ENCODE measurements around the gene C1orf105.

Gene C1orf105

DNA sequence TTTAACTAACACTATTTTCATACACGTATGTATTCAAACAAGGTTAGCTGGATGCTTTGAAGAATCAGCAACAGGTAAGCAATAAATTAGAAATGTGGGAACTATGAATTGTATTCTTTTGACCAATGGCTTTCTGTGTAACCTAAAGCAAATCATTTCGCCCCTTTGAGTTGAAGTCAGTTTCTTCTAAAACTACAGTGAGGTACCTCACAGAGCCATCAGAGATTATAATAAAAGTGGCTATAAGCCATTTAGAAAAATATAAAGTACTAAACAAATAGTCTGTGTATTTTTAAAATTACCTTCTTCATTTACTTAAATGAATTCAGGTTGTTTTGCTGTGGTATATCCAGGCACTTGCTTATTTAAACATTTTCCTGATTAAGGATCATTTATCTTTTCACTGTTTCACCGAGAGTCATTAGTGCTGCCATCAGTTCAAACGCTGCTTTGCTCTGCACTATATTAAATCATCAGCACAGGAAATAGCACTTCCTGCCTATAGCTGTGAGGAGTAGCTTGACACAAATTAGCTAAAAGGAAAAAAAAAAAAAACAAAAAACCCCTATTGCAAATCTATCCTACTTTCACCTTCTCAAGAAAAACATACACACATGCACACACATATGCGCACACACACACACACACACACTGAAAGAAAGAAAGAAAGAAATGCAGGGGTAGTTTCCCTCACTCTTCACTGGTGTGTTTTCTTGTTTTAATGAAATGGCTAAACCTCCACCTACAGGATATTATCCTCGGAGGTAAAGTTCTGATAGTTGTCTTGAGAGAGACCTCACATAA, 39.8 kb upstream of the C1orf105 start:
- H3K4me3 ChIP-seq (ENCODE audit: low read depth, low read length), result no peak overlapping the region
- TF ChIP-seq, protein P1, sequence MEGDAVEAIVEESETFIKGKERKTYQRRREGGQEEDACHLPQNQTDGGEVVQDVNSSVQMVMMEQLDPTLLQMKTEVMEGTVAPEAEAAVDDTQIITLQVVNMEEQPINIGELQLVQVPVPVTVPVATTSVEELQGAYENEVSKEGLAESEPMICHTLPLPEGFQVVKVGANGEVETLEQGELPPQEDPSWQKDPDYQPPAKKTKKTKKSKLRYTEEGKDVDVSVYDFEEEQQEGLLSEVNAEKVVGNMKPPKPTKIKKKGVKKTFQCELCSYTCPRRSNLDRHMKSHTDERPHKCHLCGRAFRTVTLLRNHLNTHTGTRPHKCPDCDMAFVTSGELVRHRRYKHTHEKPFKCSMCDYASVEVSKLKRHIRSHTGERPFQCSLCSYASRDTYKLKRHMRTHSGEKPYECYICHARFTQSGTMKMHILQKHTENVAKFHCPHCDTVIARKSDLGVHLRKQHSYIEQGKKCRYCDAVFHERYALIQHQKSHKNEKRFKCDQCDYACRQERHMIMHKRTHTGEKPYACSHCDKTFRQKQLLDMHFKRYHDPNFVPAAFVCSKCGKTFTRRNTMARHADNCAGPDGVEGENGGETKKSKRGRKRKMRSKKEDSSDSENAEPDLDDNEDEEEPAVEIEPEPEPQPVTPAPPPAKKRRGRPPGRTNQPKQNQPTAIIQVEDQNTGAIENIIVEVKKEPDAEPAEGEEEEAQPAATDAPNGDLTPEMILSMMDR (IDR thresholded peaks at IDR 0.05; ENCODE audit: low read depth, low read length), result no peak

DNA sequence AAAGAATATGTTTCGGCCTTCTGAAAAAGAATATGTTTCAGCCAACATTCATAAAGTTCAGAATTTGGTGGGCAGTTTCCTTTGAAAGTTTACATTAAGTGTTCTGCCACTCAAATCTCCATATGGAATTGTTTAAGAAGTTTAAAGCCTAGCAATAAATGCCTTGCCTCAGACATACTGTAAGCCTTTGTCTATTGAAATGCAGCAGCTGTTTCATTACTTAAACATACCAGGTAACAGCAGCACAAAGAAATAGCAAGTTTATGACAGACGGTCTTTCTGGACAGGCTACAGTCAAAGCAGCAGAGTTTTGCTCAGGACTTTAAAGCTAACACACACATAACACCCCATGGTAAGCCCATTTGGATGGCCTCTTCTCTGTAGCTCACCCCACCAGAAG, 38.5 kb upstream of the C1orf105 start:
- TF ChIP-seq, protein P1 (IDR thresholded peaks at IDR 0.05; ENCODE audit: low read depth, low read length), result no peak
- H3K4me3 ChIP-seq (ENCODE audit: low read depth, low read length), result no peak overlapping the region

DNA sequence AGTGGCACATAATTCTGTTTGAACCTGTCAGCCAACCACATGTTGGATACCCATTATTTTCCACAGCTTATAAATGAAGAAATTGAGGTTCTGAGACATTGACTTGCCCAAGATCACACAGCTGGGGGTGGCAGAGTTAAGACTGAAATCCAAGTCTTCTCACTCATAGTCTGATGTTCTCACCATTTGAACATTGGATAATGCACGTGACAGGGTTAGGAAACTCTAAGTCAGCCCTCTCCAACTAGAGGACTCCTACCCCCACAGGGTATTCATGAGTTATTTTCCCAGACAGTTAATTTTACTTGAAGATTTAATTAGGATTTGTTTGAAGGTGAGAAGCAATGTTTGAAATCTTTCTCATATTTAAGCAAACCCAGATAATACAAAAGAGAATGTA, 38.1 kb upstream of the C1orf105 start:
- TF ChIP-seq, protein P1 (IDR thresholded peaks at IDR 0.05; ENCODE audit: low read depth, low read length), result no peak
- no peak overlapping the region for H3K4me3 ChIP-seq (ENCODE audit: low read depth, low read length)

DNA sequence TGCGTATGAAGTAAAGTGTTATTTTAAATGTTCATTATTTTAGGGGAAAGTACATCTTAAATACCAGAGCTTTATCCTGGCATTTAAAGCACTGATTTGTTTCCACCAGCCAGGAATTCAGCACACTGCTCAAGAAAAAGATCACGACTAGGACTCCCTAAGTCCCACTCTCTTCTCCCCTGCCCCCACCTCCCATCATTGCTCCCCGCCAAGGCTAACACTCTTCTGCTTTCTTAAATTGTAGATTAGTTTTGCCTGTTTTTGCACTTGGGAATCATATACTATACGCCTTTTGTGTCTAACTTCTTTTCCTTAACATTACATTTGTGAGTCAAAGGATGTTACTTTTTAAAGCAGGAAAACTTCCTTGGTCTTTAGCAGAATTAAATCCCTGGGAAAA, 37.5 kb upstream of the C1orf105 start:
- TF ChIP-seq, protein P1 (IDR thresholded peaks at IDR 0.05; ENCODE audit: low read depth, low read length), result no peak
- no peak overlapping the region for H3K4me3 ChIP-seq (ENCODE audit: low read depth, low read length)

DNA sequence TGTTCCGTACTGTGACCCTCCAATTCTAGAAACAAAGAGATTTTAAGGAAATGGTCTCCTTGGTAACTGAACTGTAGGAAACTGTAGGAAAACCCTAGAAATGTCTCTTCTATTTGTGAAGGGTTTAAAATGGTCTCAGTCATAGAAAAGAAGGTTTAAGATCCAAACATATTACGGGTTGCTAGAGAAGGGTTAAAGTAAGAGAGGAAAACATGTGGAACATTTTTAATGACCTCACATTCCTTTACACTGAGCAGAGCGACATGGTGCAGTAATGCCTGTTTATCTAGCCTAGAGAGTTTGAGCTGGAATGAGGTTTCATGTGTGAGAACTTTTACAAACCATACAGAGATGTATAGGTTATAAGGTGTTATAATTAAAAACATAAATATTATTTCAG, 36.9 kb upstream of the C1orf105 start:
- TF ChIP-seq, protein P1 (IDR thresholded peaks at IDR 0.05; ENCODE audit: low read depth, low read length), result no peak
- no peak overlapping the region for H3K4me3 ChIP-seq (ENCODE audit: low read depth, low read length)

DNA sequence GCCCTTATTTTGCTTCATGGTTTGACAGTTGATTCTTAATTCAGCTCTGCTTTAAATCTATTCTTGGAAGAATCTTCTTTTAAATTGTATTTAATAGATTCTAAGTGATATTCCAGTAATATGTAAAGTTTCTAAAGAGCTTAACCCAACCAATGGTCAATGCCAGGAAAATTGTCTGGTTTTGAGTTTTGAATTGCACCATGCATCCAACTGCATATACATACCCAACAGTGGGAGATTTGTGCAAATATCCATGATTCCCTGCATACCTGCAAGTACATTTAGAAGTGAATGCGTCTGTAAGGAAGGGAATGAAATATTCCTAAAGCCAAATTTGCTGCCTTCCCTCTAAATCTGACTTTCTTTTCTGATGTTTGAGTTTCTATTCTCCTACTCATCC, 35.8 kb upstream of the C1orf105 start:
- TF ChIP-seq, protein P1 (IDR thresholded peaks at IDR 0.05; ENCODE audit: low read depth, low read length), result no peak
- H3K4me3 ChIP-seq (ENCODE audit: low read depth, low read length), result no peak overlapping the region

DNA sequence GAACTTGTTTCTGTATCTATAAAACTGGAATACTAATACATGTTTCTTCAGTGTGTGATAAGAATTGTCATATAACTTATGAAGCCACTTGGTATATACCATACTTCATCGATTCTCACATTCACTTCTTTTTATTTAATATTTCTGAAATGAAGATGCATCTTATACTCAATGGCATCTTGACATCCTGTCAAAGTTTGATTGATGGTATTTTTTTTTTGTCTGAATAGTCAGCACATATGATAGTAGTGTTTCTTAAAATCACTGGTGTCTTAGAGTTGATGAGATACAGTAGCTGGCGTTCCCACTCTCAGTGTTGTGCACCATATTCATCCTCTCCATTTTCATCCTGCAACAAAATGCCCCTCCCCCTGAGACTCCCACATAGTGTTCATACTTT, 34.4 kb upstream of the C1orf105 start:
- TF ChIP-seq, protein P1 (IDR thresholded peaks at IDR 0.05; ENCODE audit: low read depth, low read length), result no peak
- H3K4me3 ChIP-seq (ENCODE audit: low read depth, low read length), result no peak overlapping the region
